Prostate gland (tissue), 2 donors: Measurements from ENCODE around the gene KREMEN1. TPM values are rescaled to one million over a fixed set of nuclear protein-coding genes. Genes with fewer than 3 reads are reported as not detected.

ENCODE experiments used
- DNase-seq: peaks from one replicate; pipeline ENCODE4 v3.0.0-alpha.2; 2019; ENCODE audit warnings: low spot score
- H3K27ac ChIP-seq, 2 donors: fragments of 200-600 bp; sonication (generic); 2 replicates each; pipeline ENCODE4 v1.5.1; 2017 to 2019
- H3K27me3 ChIP-seq: fragments of 200-600 bp; sonication (generic); replicated peaks from 2 replicates; pipeline ENCODE4 v1.5.1; 2019; ENCODE audit not compliant: insufficient read depth
- H3K36me3 ChIP-seq, 2 donors: fragments of 200-600 bp; sonication (generic); 1 replicate in 1 of 2; 2 replicates in 1 of 2; pipeline versions ENCODE4 v1.5.1 to v1.8.1; 2017 to 2019
- H3K4me1 ChIP-seq: fragments of 200-600 bp; sonication (generic); replicated peaks from 2 replicates; pipeline ENCODE4 v1.5.1; 2019
- H3K4me3 ChIP-seq, 2 donors: fragments of 200-600 bp; sonication (generic); 2 replicates each; pipeline ENCODE4 v1.5.1; 2017 to 2019
- H3K9me3 ChIP-seq: fragments of 200-600 bp; sonication (generic); 2 replicates; pipeline ENCODE4 v1.5.1; 2017
- CTCF ChIP-seq, 4 experiments: fragments of 200-600 bp in 2 of 4; fragments of 450-650 bp in 2 of 4; sonication (generic) in 2 of 4; IDR thresholded peaks; 1 replicate in 3 of 4; 2 replicates in 1 of 4; pipeline ENCODE4 v1.5.1; 2016 to 2019; ENCODE audit warnings: antibody characterized with exemption in 4 of 4, mild to moderate bottlenecking in 2 of 4, moderate library complexity in 2 of 4
- POLR2A ChIP-seq: fragments of 450-650 bp; IDR thresholded peaks from one replicate; pipeline ENCODE4 v1.6.1; 2016; ENCODE audit warnings: antibody characterized with exemption, mild to moderate bottlenecking
- POLR2AphosphoS5 ChIP-seq: sonication (generic); formaldehyde crosslinking; IDR thresholded peaks from one replicate; pipeline ENCODE4 v1.6.1; 2017; ENCODE audit warnings: antibody characterized with exemption
- WGBS: methylation state at CpG from one replicate; pipeline ENCODE4 v1.1.5; 2018; 5-methylcytosine and 5-hydroxymethylcytosine counted together
- intact Hi-C: fragments of 100-400 bp; cut with DNase I; formaldehyde crosslinking; loops from one replicate; pipeline ENCODE4 v1.14.2; 2022
- total RNA-seq, 2 donors: library from RNA; depleted of rRNA; stranded (reverse); fragments of >200 nt; gene quantifications; one replicate each; pipeline ENCODE4 v1.1.0, GENCODE V29; 2016

Gene KREMEN1
- total RNA-seq, 2 donors from 2014 or later: 19.3 to 49.0 TPM

GRCh38 chr22:29203488-29204454, 130.9 kb downstream of the KREMEN1 start:
- Histone ChIP-seq H3K27ac (no peak overlapping the region), H3K36me3 (no peaks in the 10 kb centered on the region), H3K27me3 (no peaks in the 10 kb centered on the region), H3K4me3 (no peak overlapping the region), H3K4me1 (no peaks in the 10 kb centered on the region), H3K9me3 (no peaks in the 10 kb centered on the region)
- intact Hi-C loops: no loop called here
- TF ChIP-seq POLR2A: no peak
- TF ChIP-seq CTCF (IDR thresholded peaks at IDR 0.05): no peak
- TF ChIP-seq POLR2AphosphoS5: no peak
- DNase-seq: no peak
- 84% methylated on average over 9 of the region's 9 CpGs for WGBS

- intact Hi-C loops: no loop called here
- Histone ChIP-seq H3K4me3 (no peak overlapping the region), H3K4me1 (no peaks in the 10 kb centered on the region), H3K36me3 (no peaks in the 10 kb centered on the region), H3K9me3 (no peaks in the 10 kb centered on the region), H3K27me3 (no peaks in the 10 kb centered on the region), H3K27ac (no peak overlapping the region)
- no peak for TF ChIP-seq POLR2AphosphoS5
- TF ChIP-seq CTCF (IDR thresholded peaks at IDR 0.05): no peak
- no peak for TF ChIP-seq POLR2A
- 79% methylated on average over 8 of the region's 8 CpGs for WGBS
- DNase-seq: no peak
Measured at GRCh38 chr22:29204455-29205183, 131.8 kb downstream of the KREMEN1 start.

- Histone ChIP-seq H3K9me3 (no peaks in the 10 kb centered on the region), H3K27me3 (no peaks in the 10 kb centered on the region), H3K4me1 (no peaks in the 10 kb centered on the region), H3K27ac (no peak overlapping the region), H3K4me3 (peak overlapping the region; percentile 46 to 49), H3K36me3 (no peaks in the 10 kb centered on the region)
- intact Hi-C loops: no loop called here
- TF ChIP-seq CTCF (IDR thresholded peaks at IDR 0.05) (no peak), POLR2A (no peak), POLR2AphosphoS5 (no peak)
- DNase-seq: no peak
- WGBS: 66% methylated on average over 11 of the region's 11 CpGs
Measured at GRCh38 chr22:29205252-29205593, 132.4 kb downstream of the KREMEN1 start.

GRCh38 chr22:29205594-29206371, 132.9 kb downstream of the KREMEN1 start, which contains the start of gene EMID1:
Gene EMID1, plus strand, starts transcription at chr22:29205896. Its CDS starts 143 bp downstream, at chr22:29206039.
- Histone ChIP-seq H3K4me3 (peak within 1 kb of the TSS; percentile 46 to 49), H3K4me1 (no peaks in the 10 kb centered on the region), H3K27me3 (no peaks in the 10 kb centered on the region), H3K9me3 (no peaks in the 10 kb centered on the region), H3K36me3 (no peaks in the 10 kb centered on the region), H3K27ac (no peak within 1 kb of the TSS)
- no peak for DNase-seq
- intact Hi-C loops: no loop called here
- TF ChIP-seq POLR2AphosphoS5 (no peak), CTCF (IDR thresholded peaks at IDR 0.05) (peak in 1 of 4 experiments; percentile 15), POLR2A (peak; percentile 9)
- 4% methylated on average over 37 of the region's 90 CpGs for WGBS
